ENCODE measurements around the gene GPR15LG.
A peak's percentile ranks its signal among the peaks of the same experiment; 100 is the strongest.
"Not testable (repeated sequence)": the region's sequence is repeated elsewhere in the genome, so short reads cannot be mapped to it uniquely, and the experiment has no call there.

GPR15LG gene

GRCh38 chr10:84173501-84173929, at the start of gene GPR15LG:
Gene GPR15LG (plus strand): TSS chr10:84173801. CDS start chr10:84173852, 51 bp downstream.
- DNase-seq = no peak

DNA sequence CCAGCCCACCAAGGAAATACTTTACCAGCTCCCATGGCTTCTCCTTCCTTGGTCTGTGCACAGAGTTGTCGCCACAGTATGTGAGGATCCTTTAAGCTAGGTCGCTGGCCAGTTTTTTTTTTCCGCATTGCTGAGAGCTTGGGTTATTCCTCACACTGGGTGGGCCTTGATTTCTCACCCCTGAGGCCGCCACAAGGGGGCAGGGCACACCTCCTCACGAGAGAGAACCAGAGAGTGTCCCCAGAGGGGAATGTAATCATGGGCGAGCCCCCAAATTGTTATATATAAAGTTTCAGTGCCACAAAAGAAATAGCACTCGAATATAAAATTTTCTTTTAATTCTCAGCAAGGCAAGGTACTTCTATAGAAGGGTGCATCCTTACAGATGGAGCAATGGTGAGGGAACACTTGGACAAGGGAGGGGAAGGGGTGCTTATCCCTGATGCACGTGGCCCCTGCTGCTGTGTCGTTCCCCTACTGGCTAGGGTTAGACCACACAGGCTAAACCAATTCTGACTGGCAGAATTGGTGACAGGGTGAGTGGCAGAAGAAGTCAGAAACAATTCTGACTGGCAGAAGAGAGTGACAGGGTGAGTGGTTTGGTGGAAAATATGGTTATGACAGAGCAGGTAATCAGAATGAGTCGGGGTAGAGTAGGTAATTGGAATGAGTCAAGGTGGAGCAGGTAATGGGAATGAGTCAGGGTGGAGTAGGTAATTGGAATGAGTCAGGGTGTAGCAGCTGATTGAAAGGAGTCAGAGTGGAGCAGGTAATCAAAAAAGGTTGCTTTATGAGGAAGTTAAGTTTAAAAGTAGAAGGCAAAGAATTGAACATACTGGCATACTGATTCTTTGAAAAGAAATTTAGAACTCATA, 47.5 kb upstream of the GPR15LG start:
- not testable (repeated sequence) for DNase-seq

- no peak for DNase-seq
Measured at GRCh38 chr10:84126785-84127167, 46.8 kb upstream of the GPR15LG start.

- no peak for DNase-seq
Measured at GRCh38 chr10:84135836-84136235, 37.8 kb upstream of the GPR15LG start.

DNA sequence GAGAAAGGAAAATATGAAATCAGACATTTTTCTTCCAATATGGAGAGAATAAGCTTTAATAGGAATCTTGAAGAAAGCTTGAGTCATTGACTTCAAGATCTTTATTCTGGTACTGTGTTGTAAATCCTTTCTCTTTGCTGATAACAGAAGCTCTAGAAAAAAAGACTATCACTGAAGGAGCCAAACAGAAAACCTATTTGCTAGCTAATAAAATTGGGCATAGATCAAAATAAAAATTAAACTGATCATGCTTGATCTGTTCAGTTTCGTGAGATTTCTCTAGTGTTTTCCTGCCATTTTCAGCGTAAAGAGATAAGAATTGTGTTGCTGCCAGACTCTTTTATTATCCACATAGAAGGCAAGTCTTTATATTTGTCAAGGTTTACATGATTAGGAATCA, 35.8 kb upstream of the GPR15LG start:
- DNase-seq = no peak

DNA sequence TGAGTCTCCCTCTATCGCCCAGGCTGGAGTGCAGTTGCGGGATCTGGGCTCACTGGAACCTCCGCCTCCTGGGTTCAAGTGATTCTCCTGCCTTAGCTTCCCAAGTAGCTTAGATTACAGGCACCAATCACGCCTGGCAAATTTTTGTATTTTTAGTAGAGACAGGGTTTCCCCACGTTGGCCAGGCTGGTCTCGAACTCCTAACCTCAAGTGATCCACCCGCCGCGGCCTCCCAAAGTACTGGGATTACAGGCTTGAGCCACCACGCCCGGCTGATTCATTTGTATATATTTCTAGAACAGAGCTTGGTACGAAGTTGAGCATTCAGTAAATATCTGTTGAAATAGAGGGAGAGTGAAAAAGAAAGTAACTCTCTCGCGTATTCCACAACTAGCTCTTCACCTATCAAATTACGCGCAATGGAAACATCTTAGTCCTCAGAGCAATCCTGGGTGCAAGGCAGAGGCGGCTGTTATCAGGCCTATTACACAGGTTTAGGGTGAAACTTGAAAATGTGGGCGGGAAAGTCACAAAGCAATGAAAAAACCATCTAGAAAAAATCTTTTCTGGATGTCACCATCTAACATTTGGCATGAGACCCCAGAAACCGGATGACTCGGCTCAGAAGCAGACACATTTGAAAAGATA, 35.0 kb upstream of the GPR15LG start:
- peak; percentile 50 for DNase-seq

DNA sequence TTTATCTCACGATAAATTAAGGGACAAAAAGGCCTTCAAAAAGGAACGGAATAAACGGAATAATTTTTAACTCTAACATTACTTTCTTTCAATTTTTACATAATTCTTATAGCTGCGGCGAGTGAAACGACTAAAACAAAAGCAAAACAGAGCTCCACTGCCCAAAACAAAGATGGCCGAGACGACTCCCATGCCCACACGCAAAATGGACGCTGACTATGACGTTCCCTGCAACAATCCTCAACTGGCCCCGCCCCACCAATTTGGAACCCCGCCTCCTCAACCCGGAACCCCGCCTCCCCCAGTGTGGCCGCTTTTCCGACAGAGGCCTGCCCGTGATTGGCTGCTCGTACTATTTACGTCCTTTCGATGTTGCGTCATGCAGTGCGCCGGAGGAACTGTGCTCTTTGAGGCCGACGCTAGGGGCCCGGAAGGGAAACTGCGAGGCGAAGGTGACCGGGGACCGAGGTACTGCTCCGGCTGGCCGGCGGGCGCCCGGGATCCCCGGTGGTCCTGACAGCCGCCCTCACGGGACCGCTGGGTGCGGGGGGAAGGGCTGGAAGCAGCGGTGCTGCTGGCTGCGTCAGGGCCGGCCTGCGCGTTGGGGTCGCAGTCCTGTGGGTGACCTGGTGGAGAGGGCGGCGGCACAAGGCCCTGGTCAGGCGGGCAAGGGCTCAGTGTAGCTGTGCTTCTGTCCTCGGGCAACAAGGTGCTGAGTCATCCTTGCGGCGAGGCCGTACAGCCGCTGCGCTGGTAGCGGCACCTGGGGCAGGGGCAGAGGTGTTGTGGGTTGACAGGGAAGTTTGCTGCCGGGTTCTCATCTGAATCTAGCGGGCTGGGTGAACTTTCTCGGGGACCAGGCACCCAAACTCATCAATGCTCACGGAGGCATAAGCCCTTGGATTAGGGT, 34.2 kb upstream of the GPR15LG start, which contains the start of gene GHITM:
TSS of gene GHITM (plus strand) at position 384 of the 910 bp plus-strand sequence. CDS start 1,992 bp downstream, outside the sequence.
- DNase-seq = peak; percentile 100

DNA sequence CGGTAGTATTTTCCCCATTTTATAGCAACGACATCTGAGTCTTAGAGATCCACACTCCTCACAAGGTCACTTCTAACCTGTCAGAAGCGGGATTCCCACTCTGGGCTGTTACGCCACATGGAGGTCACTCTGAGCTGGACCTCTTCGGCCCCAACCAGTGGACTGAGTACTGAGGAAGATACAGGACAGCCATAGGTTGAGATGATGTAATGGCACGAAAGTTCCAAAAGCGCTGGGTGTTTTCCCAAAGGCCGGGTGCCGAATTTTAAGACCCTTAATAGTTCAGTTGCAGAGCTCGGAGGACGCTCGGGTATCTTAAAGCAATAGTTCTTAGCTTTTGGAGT, 33.6 kb upstream of the GPR15LG start:
- DNase-seq = peak; percentile 52

GRCh38 chr10:84147347-84147746, 26.3 kb upstream of the GPR15LG start:
- no peak for DNase-seq

- peak; percentile 55 for DNase-seq
Measured at GRCh38 chr10:84148006-84148597, 25.5 kb upstream of the GPR15LG start.

DNA sequence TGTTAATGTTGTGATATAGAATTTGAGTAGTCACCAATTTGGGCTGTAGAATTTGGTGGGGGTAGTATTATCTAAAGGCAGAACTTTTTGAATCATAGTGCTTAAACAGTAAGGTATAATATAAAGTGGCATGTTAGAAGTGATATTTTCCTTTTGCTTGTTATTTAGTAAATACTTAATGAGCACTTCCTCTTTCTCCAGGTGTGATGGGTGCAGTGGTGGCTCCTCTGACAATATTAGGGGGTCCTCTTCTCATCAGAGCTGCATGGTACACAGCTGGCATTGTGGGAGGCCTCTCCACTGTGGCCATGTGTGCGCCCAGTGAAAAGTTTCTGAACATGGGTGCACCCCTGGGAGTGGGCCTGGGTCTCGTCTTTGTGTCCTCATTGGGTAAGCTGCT, 23.7 kb upstream of the GPR15LG start:
- DNase-seq = no peak

DNA sequence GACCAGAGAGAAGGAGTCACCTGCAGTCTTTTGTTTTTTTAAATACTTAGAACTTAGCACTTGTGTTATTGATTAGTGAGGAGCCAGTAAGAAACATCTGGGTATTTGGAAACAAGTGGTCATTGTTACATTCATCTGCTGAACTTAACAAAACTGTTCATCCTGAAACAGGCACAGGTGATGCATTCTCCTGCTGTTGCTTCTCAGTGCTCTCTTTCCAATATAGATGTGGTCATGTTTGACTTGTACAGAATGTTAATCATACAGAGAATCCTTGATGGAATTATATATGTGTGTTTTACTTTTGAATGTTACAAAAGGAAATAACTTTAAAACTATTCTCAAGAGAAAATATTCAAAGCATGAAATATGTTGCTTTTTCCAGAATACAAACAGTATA, 20.8 kb upstream of the GPR15LG start:
- no peak for DNase-seq

DNA sequence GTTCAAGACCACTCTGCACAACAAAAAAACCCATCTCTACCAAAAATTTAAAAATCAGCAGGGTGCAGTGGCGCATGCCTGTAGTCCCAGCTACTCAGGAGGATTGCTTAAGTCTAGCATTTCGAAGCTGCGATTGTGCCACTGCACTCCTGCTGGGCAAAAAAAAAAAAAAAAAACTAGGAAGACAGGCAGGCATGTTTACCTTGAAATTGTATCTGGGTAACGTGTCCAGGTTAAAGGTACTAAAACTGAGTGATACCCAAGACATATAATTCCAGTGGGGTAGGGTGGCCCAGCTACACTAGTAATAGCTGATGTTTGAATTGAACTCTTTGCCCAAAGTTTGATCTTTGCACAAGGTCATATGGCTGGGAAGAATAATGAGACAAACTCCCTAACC, 18.1 kb upstream of the GPR15LG start:
- DNase-seq = no peak

DNA sequence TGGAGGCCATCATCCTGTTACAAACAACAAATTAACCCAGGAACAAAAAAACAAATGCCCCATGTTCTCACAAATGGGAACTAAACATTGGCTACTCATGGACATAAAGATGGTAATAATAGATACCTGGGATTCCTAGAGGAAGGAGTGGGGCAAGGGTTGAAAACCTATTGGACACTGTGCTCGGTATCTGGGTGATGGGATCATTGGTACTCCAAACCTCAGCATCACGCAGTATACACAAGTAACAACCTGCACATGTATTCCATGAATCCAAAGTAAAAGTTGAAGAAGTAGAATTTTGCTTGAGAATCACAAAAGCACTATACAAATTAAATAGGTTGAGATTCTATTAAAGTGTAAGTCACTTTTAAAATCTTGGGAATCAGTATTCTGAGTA, 17.6 kb upstream of the GPR15LG start:
- DNase-seq = no peak

GRCh38 chr10:84156768-84157167, 16.8 kb upstream of the GPR15LG start:
- DNase-seq = peak; percentile 79

- DNase-seq = no peak
Measured at GRCh38 chr10:84158061-84158460, 15.5 kb upstream of the GPR15LG start.

DNA sequence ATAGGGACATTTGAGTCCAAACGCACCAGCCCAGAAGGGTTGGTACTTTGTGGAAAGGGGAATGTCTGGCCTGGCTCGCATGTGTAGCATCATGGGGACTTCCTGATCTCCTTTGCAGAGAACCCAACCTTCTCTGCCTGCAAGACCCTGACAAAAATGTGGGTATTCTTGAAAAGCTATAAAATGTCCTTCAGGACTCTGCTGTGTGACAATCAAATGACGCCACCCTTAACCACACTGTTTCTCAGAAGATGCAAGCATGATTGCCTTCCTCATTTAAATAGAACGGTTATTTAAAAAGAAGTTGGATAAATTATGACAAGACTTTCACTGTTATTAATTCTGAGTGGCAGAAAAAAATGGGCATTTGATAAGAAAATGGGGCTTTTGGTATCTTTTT, 15.1 kb upstream of the GPR15LG start:
- DNase-seq = no peak

DNA sequence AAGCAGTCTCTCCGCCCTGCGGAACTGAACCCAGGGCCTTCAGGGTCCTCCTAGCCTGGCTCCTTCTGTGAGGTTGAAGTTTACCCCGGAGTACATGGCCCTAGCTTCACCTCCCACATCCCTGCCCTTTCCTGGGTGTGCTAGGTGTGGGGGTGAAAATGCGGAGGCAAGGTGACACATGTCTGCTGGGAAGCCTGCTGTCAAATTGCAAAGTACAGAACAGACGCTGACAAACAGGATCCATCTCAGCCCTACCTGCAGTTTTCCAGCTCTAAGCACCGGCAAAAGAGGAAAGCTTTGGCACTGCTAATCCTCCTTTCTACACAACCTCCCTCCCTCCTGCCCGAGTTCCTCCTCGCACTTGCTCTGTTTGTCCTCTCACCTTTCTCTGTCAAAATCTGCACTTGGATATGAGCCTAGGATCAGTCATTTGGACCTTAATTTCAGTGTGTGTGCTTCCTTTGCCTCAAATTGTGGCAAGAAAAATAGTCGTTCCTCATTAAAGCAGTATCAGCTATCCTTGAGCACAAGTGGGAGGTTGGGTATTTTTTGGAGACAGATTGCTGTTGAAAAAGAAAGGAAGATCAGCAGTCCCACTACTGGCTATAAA, 14.4 kb upstream of the GPR15LG start:
- DNase-seq = no peak

DNA sequence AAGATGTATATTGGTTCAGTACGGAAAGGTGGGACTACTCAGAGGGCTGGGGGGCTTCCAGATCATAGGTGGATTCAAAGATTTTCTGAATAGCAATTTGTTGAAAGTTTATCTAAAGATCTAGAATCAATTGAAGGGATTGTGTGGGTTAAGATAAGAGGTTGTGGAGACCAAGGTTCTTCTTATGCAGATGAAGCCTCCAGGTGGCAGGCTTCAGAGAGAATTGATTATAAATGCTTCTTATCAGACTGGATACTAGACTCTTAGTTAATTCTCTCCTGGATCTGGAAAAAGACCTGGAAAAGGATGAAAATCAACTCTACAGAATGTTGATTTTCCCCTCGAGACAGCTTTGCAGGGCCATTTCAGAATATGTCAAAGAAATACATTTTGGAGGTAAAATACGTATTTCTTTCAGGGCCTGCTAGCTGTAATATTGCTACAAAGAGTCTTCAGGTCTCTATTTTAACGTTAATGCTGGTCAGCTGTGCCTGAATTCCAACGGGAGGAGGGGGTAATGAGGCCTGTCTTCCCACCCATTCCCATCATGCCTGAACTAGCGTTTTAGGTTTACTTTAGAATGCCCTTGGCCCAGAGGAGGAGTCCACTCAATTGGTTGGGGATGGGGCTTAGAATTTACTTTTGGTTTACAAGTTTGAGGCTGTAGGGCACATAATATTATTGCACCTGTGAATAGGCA, 12.8 kb upstream of the GPR15LG start:
- DNase-seq = no peak

GRCh38 chr10:84163996-84164395, 9.6 kb upstream of the GPR15LG start:
- DNase-seq = no peak

DNA sequence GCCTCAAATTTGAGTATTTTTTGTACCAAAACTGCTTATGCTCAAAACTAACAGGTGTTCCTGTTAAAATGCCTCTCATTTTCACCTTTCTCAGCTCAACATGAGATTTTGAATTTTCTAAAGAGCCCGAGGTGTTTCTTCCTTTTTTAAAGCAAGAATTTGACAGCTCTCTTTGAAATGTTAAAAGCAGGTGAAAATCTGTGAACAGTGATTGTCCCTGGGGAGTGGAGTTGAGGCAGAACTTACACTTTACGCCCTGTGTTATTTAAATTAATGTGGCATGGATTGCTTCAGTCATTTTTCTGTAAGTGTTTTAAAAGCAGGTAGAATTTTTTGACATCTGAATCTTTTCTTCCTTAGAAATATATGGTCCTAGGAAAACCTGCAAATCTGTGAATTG, 9.2 kb upstream of the GPR15LG start:
- no peak for DNase-seq

Measured in suppressor macrophage treated with lipopolysaccharide for 4 hours (primary cell).